Astrocyte (in vitro differentiated cells and primary cell): ENCODE data around the gene ABCA5.

Source experiments
- CTCF ChIP-seq: IDR thresholded peaks from 2 replicates; pipeline ENCODE4 v1.5.1; 2011; ENCODE audit warnings: low read depth, mild to moderate bottlenecking, inconsistent platforms, low read length, moderate library complexity; ENCODE audit not compliant: insufficient read depth
- EZH2 ChIP-seq: IDR thresholded peaks from 2 replicates; pipeline ENCODE4 v1.6.1; 2012; ENCODE audit warnings: mild to moderate bottlenecking, low read length, inconsistent platforms; ENCODE audit not compliant: insufficient read depth

DNA sequence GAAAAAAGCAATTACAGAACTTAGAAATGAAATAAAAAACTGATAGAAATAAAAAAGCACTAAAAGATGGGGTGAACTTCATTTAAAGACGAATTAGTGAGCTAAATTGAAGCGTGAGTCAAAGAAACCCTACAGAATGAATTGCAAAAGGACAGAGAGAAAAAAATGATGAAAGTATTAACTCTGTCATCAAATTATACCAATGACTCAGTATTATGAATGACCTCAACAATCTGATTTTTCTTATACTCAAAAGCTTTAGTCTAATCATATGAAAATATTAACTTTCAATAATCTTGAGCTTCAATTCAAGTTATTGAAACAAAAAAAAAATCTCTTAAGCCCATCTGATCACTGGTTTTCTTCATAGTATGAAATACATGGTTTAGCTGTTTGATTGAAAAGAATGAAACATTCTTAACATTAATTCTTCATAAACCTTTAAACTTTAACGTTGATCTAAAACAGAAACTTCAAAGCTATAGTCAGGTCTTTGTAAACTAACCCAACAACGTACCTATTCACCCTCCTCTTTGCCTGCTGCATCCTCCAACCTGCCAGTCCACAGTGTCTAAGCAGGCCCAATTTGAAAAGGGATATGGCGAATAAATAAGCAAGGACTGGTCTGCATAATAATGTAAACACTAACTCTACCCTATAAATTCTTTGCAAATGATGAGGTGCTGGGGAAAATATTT is 6.6 kb downstream of the ABCA5 start:
- TF ChIP-seq CTCF, result no peak
- no peak for TF ChIP-seq EZH2
